ENCODE data around the gene NFIA.
"Not testable (repeated sequence)": the region's sequence is repeated elsewhere in the genome, so short reads cannot be mapped to it uniquely, and the experiment has no call there.

Gene NFIA

GRCh38 chr1:61109158-61109557, 26.8 kb downstream of the NFIA start:
- no peak for DNase-seq

GRCh38 chr1:61109910-61110309, 27.5 kb downstream of the NFIA start:
- DNase-seq, result no peak

GRCh38 chr1:61110554-61110953, 28.2 kb downstream of the NFIA start:
- DNase-seq, result no peak

GRCh38 chr1:61111084-61112004, 29.0 kb downstream of the NFIA start:
- DNase-seq, result no peak

DNA sequence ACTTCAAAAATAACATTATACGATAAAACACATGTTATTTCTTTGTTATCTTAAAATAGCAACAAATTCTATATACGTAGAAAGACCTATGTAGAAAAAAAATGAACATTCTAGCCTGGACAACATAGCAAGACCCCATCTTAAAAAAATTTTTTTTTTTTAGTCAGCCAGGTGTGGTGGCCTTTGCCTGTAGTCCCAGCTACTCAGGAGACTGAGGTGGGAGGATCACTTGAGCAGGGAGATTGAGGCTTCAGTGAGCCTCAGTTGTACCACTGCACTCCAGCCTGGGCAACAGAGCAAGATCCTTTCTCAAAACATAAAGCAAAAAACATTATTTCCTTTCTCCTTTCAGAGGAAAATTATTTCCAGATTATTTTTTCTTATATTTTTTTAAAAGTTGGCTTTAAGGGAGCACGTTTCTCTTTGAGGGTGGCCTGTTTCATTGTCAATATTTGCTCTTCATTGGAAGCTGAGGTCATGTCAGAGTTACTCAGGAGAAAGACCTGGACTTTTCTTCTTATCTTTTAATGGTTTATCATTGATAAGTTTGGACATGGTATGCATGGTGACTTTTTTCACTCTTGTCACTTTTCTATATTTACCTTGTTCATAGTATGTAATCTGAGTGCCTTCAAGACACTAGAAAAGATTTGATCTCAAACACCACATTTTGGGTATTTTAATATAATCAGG, 32.0 kb downstream of the NFIA start:
- no peak for DNase-seq

- no peak for DNase-seq
Observed at GRCh38 chr1:61115436-61115835, 33.1 kb downstream of the NFIA start.

DNA sequence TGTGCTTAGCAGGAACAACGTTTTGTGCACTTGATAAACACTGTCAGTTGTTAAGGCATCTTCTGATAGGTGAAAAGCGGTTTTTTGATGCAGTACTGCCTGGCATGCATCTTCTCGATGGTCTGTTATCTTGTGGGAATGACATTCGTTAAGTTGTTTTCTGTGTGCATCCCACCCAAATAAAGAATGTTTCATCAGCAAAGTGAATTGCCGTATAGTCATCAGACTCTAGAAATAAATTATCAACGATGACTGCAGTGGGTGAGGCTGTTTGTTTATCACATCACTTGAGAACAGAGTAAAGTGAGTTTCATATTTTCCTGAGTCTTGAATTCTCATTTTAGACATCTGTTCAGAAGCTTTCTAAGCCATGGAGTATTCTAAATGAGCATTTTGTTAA, 34.1 kb downstream of the NFIA start:
- peak; percentile 23 for DNase-seq

- no peak for DNase-seq
Observed at GRCh38 chr1:61117283-61117682, 34.9 kb downstream of the NFIA start.

GRCh38 chr1:61119085-61119484, 36.7 kb downstream of the NFIA start:
- no peak for DNase-seq

DNA sequence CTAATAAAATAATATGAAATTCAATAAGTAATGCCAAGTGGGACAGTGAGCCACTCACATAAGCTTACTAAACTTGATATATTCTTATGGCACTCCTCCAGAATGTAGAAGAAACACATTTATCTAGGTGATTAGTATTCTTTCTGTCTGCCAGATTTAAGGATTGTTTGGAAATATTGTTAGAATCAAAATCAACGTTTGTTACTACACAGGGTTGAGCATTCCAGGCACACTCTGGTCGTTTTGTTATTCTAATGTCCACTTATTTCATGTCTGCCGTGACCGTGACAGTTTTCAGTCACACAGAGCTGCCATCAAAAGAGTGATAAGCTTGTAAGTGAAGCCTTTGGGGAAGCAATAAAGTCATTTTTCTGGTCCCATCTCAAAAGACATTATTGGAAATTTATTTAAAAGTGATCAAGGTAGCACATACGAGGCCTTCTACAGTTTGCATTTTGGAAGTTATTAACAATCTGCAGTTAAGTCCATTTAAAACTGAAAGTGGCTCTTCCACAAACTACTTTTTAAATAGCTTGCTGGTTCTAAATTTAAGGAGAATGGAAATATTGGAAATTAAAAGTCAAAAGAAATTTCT, 38.0 kb downstream of the NFIA start:
- DNase-seq, result no peak

DNA sequence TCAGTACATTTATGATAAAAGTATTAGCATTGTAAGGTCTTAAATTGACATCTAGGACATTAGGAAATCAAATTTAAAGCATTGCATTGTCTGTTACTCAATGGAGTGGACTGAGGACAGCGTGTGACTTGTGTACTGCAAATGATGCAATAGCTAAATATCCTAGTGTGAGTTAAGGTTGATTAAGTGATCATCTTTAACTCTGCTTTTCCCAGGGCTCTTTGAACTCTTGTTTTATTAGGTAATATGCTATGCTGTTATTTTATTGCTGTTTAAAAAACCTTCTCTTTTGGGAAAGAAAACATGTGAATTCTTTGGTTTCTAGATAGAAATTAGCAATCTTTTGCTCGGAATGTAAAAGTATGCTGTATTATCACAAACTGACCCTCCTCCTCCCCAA, 38.6 kb downstream of the NFIA start:
- no peak for DNase-seq

DNA sequence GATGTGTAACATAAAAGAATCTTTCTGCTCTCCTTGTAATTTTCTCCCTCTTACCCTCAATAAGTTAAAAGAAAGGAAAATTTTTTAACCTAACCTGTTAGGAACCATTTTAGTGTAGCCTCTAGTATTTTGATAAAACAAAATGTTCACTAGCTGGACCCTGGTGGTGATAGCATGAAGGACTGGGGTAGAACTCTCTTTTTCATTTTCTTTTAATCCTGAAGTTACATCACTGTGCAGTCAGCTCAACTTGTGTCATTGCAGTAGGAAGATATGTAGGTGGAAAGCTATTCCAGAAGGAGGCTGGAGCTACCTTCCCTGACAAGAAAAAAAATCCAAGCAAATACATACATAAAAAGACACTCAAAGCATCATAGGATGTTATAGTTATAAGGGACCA, 39.3 kb downstream of the NFIA start:
- no peak for DNase-seq

- no peak for DNase-seq
Observed at GRCh38 chr1:61122389-61122788, 40.0 kb downstream of the NFIA start.

DNA sequence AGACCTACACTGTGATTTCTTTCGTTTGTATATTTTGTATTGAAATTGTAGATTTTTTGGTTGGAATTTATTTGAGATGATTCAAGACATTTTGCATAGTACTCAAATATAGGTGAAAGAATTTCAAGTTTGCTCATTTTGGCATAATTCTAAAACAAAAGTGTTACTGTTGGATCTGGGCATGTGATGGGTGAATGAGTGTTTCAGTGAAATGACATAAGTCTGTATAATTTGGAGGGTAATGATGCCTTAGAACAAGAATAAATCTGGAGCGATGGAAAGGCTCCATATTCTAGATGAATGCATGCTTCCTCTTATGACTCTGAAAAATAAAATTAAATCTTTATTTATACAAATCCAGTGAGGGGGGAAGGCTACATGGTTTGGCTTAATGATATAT, 41.0 kb downstream of the NFIA start:
- no peak for DNase-seq

GRCh38 chr1:61124078-61124477, 41.7 kb downstream of the NFIA start:
- no peak for DNase-seq

DNA sequence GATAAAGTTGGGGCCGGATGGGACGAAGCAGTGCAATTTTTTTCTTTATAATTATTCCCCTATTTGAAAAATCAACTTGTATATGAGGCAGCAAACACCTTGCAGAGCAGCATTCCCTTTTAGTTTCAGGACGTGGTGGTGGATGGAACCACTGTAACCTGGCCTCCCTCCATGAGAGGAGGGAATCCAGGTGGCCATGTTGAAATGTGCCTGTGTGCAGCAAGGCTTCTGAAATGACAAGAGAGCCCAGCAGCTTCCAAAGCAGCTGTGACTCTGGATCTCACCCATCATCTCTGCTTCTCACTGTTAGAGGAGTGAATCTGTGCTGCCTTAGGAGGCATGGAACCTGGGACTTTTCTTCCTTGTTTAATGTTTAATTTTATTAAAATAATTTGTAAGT, 42.3 kb downstream of the NFIA start:
- no peak for DNase-seq

GRCh38 chr1:61125263-61125662, 42.9 kb downstream of the NFIA start:
- DNase-seq, result no peak

DNA sequence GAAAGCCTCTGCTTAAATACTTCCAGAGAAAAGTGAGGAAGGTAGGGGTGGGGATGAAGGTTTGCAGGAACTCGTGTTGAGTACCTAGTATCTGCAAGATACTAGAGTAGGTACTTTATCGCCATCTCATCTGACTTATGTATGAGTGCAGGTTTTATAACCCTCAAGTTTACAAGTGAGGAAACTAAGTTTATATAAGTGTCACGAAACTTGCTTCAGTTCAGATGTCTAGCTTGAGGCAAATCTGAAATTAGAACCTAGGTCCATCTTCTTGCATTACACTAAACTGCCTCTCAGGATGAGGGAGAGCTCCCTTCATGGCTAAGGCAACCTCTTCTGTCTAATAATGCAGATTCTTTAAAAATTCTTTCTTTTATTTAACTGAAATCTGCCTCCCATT, 43.5 kb downstream of the NFIA start:
- no peak for DNase-seq

GRCh38 chr1:61126843-61127242, 44.5 kb downstream of the NFIA start:
- not testable (repeated sequence) for DNase-seq

- no peak for DNase-seq
Observed at GRCh38 chr1:61130338-61131000, 48.1 kb downstream of the NFIA start.

DNA sequence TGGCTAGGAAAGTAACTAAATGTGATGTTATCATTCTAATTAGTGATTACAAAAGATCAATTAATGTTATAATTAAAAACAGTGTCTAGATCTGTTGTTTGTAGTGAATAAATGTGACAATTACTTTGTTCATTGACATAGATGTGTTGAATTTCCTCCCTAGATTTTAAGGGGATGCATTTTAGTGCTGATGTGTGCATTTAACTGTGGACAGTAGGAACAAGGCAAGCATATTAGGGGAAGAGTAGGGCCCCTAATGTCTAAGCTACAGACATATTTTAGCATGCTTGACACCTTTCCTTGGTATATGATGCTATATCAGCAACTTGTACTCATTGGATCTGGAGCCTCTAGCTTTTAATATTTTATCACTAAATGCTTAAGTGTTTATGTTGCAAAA, 48.9 kb downstream of the NFIA start:
- no peak for DNase-seq

- DNase-seq, result no peak
Observed at GRCh38 chr1:61131716-61132115, 49.4 kb downstream of the NFIA start.

- DNase-seq, result no peak
Observed at GRCh38 chr1:61132176-61132638, 49.8 kb downstream of the NFIA start.
